Astrocyte (in vitro differentiated cells and primary cell): Measurements from ENCODE around the gene INCA1. TPM values are rescaled to one million over a fixed set of nuclear protein-coding genes. Genes with fewer than 3 reads are reported as not detected.
A peak's percentile ranks its signal among the peaks of the same experiment; 100 is the strongest.

ENCODE experiments used
- DNase-seq: peaks from one replicate; pipeline ENCODE4 v3.0.0-alpha.2; 2010; ENCODE audit warnings: low read depth
- FAIRE-seq: peaks from 2 replicates; lab custom pipeline; 2011; peaks lifted over from hg19 to GRCh38; lab: Jason Lieb, UNC
- H2AFZ ChIP-seq: 2 replicates; pipeline ENCODE4 v1.6.0; 2012; ENCODE audit warnings: low read depth, low read length, inconsistent platforms
- H3K27ac ChIP-seq: 2 replicates; pipeline ENCODE4 v1.5.1; 2011; ENCODE audit warnings: low read depth, low read length, inconsistent platforms
- H3K27me3 ChIP-seq: 2 replicates; pipeline ENCODE4 v1.6.0; 2011; ENCODE audit warnings: low read length, inconsistent platforms; ENCODE audit not compliant: insufficient read depth
- H3K36me3 ChIP-seq: 2 replicates; pipeline ENCODE4 v1.5.1; 2011; ENCODE audit warnings: low read length, inconsistent platforms; ENCODE audit not compliant: insufficient read depth
- H3K4me1 ChIP-seq: 2 replicates; pipeline ENCODE4 v1.5.1; 2011; ENCODE audit warnings: low read length, inconsistent platforms; ENCODE audit not compliant: insufficient read depth
- H3K4me2 ChIP-seq: 2 replicates; pipeline ENCODE4 v1.6.0; 2012; ENCODE audit warnings: low read length, inconsistent platforms
- H3K4me3 ChIP-seq: 2 replicates; pipeline ENCODE4 v1.5.1; 2011; ENCODE audit warnings: low read depth, mild to moderate bottlenecking, low read length, inconsistent platforms; ENCODE audit not compliant: insufficient read depth
- H3K79me2 ChIP-seq: 2 replicates; pipeline ENCODE4 v1.6.0; 2012; ENCODE audit warnings: mild to moderate bottlenecking, low read length, inconsistent platforms; ENCODE audit not compliant: insufficient read depth
- H3K9ac ChIP-seq: 2 replicates; pipeline ENCODE4 v1.6.0; 2012; ENCODE audit warnings: mild to moderate bottlenecking, low read length, inconsistent platforms
- H3K9me3 ChIP-seq: 2 replicates; pipeline ENCODE4 v1.5.1; 2012; ENCODE audit warnings: low read depth, mild to moderate bottlenecking, low read length, inconsistent platforms; ENCODE audit not compliant: insufficient read depth
- H4K20me1 ChIP-seq: 2 replicates; pipeline ENCODE4 v1.6.0; 2012; ENCODE audit warnings: low read length, inconsistent platforms; ENCODE audit not compliant: insufficient read depth
- H3K27ac Mint-ChIP-seq: one replicate; pipeline ENCODE4 v1.8.0; 2021; ENCODE audit warnings: mild to moderate bottlenecking, mixed read lengths; ENCODE audit not compliant: unreplicated experiment
- H3K27me3 Mint-ChIP-seq: one replicate; pipeline ENCODE4 v1.8.0; 2021; ENCODE audit warnings: low read depth, mixed read lengths; ENCODE audit not compliant: unreplicated experiment
- H3K36me3 Mint-ChIP-seq: one replicate; pipeline ENCODE4 v1.8.0; 2021; ENCODE audit warnings: low read depth, mixed read lengths; ENCODE audit not compliant: unreplicated experiment
- H3K4me1 Mint-ChIP-seq: one replicate; pipeline ENCODE4 v1.8.0; 2021; ENCODE audit warnings: low read depth, mixed read lengths; ENCODE audit not compliant: unreplicated experiment
- H3K4me3 Mint-ChIP-seq: one replicate; pipeline ENCODE4 v1.8.0; 2021; ENCODE audit warnings: mild to moderate bottlenecking, moderate library complexity, mixed read lengths; ENCODE audit not compliant: unreplicated experiment
- H3K9me3 Mint-ChIP-seq: one replicate; pipeline ENCODE4 v1.8.0; 2021; ENCODE audit warnings: mild to moderate bottlenecking, mixed read lengths; ENCODE audit not compliant: unreplicated experiment
- EZH2 ChIP-seq: IDR thresholded peaks from 2 replicates; pipeline ENCODE4 v1.6.1; 2012; ENCODE audit warnings: mild to moderate bottlenecking, low read length, inconsistent platforms; ENCODE audit not compliant: insufficient read depth
- total RNA-seq: library from RNA; stranded (reverse); gene quantifications from 2 replicates; pipeline ENCODE4 v1.2.1, GENCODE V29; 2021
- TF ChIP-seq, protein P1 (sequence below): IDR thresholded peaks from 2 replicates; pipeline ENCODE4 v1.5.1; 2011; ENCODE audit warnings: low read depth, mild to moderate bottlenecking, inconsistent platforms, low read length, moderate library complexity; ENCODE audit not compliant: insufficient read depth

The INCA1 gene
- total RNA-seq, 1 donor from 2014 or later, result 1.7 TPM

DNA sequence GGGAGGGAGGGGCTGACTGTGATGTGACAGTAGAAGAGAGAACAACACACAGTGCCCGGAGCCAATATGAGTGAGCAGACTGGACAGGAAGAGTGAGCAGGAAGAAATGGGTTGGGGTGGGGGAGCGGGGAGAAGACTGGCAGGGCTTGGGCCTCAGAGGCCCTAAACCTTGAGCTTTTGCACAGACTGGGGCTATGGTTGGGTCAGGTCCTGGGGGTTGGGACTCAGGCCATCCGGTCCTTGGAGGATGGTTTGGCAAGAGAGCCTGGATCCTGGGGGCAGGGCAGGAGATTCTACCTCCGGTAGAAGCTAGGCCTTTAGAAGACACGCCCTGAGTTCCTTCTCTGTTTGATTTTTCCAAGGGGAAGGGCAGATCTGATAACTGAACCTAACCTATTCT, 10.9 kb downstream of the INCA1 start:
- peaks cover 23% of the 10 kb centered on the region for H3K79me2 ChIP-seq
- FAIRE-seq (no peak), DNase-seq (no peak)
- no peaks in the 10 kb centered on the region for H3K27me3 ChIP-seq
- peak overlapping the region; percentile 79 for H3K4me3 ChIP-seq
- no peak overlapping the region for H2AFZ ChIP-seq
- Mint-ChIP-seq H3K9me3 (no peaks in the 10 kb centered on the region), H3K4me1 (peaks cover 19% of the 10 kb centered on the region), H3K27ac (peak overlapping the region; percentile 80), H3K27me3 (no peaks in the 10 kb centered on the region), H3K36me3 (peaks cover 10% of the 10 kb centered on the region), H3K4me3 (peak overlapping the region; percentile 88)
- H4K20me1 ChIP-seq, result peaks cover 4% of the 10 kb centered on the region
- peaks cover 3% of the 10 kb centered on the region for H3K36me3 ChIP-seq
- TF ChIP-seq, protein P1, sequence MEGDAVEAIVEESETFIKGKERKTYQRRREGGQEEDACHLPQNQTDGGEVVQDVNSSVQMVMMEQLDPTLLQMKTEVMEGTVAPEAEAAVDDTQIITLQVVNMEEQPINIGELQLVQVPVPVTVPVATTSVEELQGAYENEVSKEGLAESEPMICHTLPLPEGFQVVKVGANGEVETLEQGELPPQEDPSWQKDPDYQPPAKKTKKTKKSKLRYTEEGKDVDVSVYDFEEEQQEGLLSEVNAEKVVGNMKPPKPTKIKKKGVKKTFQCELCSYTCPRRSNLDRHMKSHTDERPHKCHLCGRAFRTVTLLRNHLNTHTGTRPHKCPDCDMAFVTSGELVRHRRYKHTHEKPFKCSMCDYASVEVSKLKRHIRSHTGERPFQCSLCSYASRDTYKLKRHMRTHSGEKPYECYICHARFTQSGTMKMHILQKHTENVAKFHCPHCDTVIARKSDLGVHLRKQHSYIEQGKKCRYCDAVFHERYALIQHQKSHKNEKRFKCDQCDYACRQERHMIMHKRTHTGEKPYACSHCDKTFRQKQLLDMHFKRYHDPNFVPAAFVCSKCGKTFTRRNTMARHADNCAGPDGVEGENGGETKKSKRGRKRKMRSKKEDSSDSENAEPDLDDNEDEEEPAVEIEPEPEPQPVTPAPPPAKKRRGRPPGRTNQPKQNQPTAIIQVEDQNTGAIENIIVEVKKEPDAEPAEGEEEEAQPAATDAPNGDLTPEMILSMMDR, result no peak
- no peak for TF ChIP-seq EZH2
- peak overlapping the region; percentile 83 for H3K9ac ChIP-seq
- H3K9me3 ChIP-seq, result no peaks in the 10 kb centered on the region
- H3K27ac ChIP-seq, result no peak overlapping the region
- H3K4me2 ChIP-seq, result peak overlapping the region; percentile 98
- peaks cover 24% of the 10 kb centered on the region for H3K4me1 ChIP-seq

GRCh38 chr17:4982305-4982704, 15.0 kb downstream of the INCA1 start:
- Histone ChIP-seq H3K27me3 (no peaks in the 10 kb centered on the region), H3K27ac (no peak overlapping the region), H4K20me1 (peaks cover 25% of the 10 kb centered on the region), H3K4me2 (no peak overlapping the region), H3K36me3 (peaks cover 9% of the 10 kb centered on the region), H3K9ac (no peak overlapping the region), H3K79me2 (peaks cover 9% of the 10 kb centered on the region), H3K4me3 (no peak overlapping the region), H3K9me3 (no peaks in the 10 kb centered on the region), H2AFZ (no peak overlapping the region), H3K4me1 (peaks cover 10% of the 10 kb centered on the region)
- Mint-ChIP-seq H3K9me3 (no peaks in the 10 kb centered on the region), H3K4me1 (peaks cover 10% of the 10 kb centered on the region), H3K4me3 (no peak overlapping the region), H3K27ac (no peak overlapping the region), H3K36me3 (peaks cover 31% of the 10 kb centered on the region), H3K27me3 (no peaks in the 10 kb centered on the region)
- FAIRE-seq (no peak), DNase-seq (no peak)
- TF ChIP-seq, protein P1, result no peak
- TF ChIP-seq EZH2, result no peak

DNA sequence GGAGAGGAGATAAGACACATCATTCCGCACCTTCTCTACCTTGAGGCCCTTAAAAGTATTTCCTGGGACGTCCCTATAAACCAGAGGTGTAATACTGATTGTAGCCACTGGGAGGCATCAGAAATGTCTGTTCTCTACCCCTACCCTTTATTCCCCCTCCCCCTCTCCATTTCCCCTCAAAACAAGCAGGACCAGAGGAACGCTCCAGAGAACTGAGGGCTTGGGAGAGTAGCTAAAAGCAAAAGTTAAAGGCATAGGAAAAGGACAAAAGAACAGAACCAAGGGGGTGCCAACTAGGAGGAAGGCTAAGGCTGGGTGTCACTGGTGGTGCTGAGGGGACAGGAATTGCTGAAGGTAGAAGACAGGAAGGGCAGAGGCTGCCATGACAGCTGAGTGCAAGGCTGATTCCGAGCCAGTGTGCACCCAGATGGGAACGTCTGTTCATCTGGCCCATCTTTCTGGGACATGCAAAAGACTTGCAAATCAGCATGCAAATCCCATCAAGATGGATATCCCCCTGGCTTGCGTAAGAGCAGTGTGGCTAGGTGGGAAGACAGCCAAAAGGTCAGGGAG, 16.6 kb downstream of the INCA1 start:
- Histone ChIP-seq H3K9ac (no peak overlapping the region), H2AFZ (no peak overlapping the region), H3K79me2 (no peaks in the 10 kb centered on the region), H4K20me1 (peaks cover 25% of the 10 kb centered on the region), H3K36me3 (peaks cover 13% of the 10 kb centered on the region), H3K4me2 (no peak overlapping the region), H3K4me3 (no peak overlapping the region), H3K4me1 (peaks cover 2% of the 10 kb centered on the region), H3K27ac (no peak overlapping the region), H3K27me3 (no peaks in the 10 kb centered on the region), H3K9me3 (no peaks in the 10 kb centered on the region)
- Mint-ChIP-seq H3K27ac (no peak overlapping the region), H3K4me3 (no peak overlapping the region), H3K4me1 (peaks cover 6% of the 10 kb centered on the region), H3K36me3 (peaks cover 36% of the 10 kb centered on the region), H3K27me3 (no peaks in the 10 kb centered on the region), H3K9me3 (no peaks in the 10 kb centered on the region)
- TF ChIP-seq, protein P1, result peak; percentile 58
- no peak for TF ChIP-seq EZH2
- DNase-seq, result peak; percentile 14
- no peak for FAIRE-seq
